WTC11 (cell line): ENCODE measurements around the gene TOR4A.

Source experiments
- CTCF ChIP-seq: fragments of 200-600 bp; IDR thresholded peaks from 2 replicates; pipeline ENCODE4 v1.8.0; 2022; ENCODE audit warnings: antibody characterized with exemption
- E2F1 ChIP-seq: sonication (generic); formaldehyde crosslinking; IDR thresholded peaks from 2 replicates; pipeline ENCODE4 v1.8.0; 2022; ENCODE audit warnings: mild to moderate bottlenecking, missing genetic modification reagents
- FOXP4 ChIP-seq: sonication (generic); formaldehyde crosslinking; IDR thresholded peaks from 2 replicates; pipeline ENCODE4 v1.8.0; 2022; ENCODE audit warnings: mild to moderate bottlenecking, missing genetic modification reagents
- NR1H2 ChIP-seq: sonication (generic); formaldehyde crosslinking; IDR thresholded peaks from 2 replicates; pipeline ENCODE4 v1.9.0; 2021; ENCODE audit warnings: mild to moderate bottlenecking, moderate library complexity, missing genetic modification reagents
- NR2C2 ChIP-seq: sonication (generic); formaldehyde crosslinking; IDR thresholded peaks from 2 replicates; pipeline ENCODE4 v1.8.0; 2022; ENCODE audit warnings: mild to moderate bottlenecking, missing genetic modification reagents
- NR3C1 ChIP-seq: sonication (generic); formaldehyde crosslinking; conservative IDR thresholded peaks from 2 replicates; pipeline ENCODE4 v1.8.1; 2023; ENCODE audit warnings: low read depth, mild to moderate bottlenecking, missing genetic modification reagents
- PRRX2 ChIP-seq: fragments of 250-450 bp; sonication (Bioruptor Pico); IDR thresholded peaks from 2 replicates; pipeline ENCODE4 v1.8.0; 2021; ENCODE audit warnings: mild to moderate bottlenecking
- RELA ChIP-seq: sonication (generic); formaldehyde crosslinking; IDR thresholded peaks from 2 replicates; pipeline ENCODE4 v1.8.1; 2022; ENCODE audit warnings: missing genetic modification reagents, mild to moderate bottlenecking, borderline replicate concordance
- SMAD3 ChIP-seq: sonication (generic); formaldehyde crosslinking; IDR thresholded peaks from 2 replicates; pipeline ENCODE4 v1.8.0; 2022; ENCODE audit warnings: missing genetic modification reagents, mild to moderate bottlenecking, borderline replicate concordance
- ZNF138 ChIP-seq: sonication (generic); formaldehyde crosslinking; conservative IDR thresholded peaks from 2 replicates; pipeline ENCODE4 v1.8.1; 2022; ENCODE audit warnings: mild to moderate bottlenecking, moderate library complexity, missing genetic modification reagents
- TF ChIP-seq, protein P1 (sequence below): sonication (generic); formaldehyde crosslinking; IDR thresholded peaks from 2 replicates; pipeline ENCODE4 v1.8.1; 2023; ENCODE audit warnings: mild to moderate bottlenecking, missing genetic modification reagents, moderate library complexity
- TF ChIP-seq, protein P2 (sequence below): sonication (generic); formaldehyde crosslinking; IDR thresholded peaks from 2 replicates; pipeline ENCODE4 v1.8.1; 2022; ENCODE audit warnings: low read depth, missing genetic modification reagents, borderline replicate concordance
- TF ChIP-seq, protein P3 (sequence below): sonication (generic); formaldehyde crosslinking; IDR thresholded peaks from 2 replicates; pipeline ENCODE4 v1.8.0; 2022; ENCODE audit warnings: mild to moderate bottlenecking, missing genetic modification reagents

DNA sequence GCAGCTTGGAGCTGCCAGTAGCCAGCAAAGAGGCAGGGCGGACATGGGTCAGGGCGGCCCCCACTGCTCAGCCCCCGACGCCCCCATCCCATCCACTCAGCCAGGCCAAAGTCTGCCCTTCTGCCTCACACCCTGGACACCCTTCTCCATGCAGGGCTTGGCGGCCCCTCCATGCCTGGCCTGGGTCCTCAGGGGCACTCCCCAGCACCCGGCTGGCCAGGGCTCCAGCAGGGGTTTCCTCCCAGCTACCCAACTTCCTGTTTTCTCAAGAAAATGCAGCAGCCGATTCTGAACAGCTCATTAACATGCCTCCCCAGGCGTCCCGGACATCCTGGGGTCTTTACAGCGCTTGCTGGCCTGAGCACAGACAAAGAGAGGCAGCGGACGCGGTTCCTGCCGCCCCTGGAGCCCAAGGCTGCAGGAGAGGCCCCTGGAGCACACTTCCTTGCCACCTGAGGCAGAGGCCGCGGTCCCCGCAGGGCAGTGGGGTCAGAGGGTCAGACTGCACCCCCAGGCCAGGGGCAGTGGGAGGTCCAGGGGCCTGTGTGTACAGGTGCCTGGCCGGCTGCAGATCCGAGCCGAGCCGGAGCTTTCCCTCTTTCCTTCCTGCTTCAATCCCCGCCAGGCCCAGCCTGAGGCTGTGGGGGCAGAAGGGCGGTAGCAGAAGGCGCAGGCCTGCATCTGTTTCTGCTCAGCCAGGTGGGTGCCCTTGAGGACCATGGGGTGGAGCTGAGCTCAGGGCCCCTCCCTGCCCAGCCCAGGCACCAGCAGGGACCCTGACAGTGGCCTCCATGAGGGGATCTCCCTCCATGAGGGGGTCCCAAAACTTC is 43.2 kb downstream of the TOR4A start:
- no peak for TF ChIP-seq NR1H2 (CRISPR knock-in tag)
- TF ChIP-seq CTCF: no peak
- TF ChIP-seq RELA: no peak
- TF ChIP-seq PRRX2: no peak
- TF ChIP-seq NR2C2 (CRISPR knock-in tag): no peak
- TF ChIP-seq E2F1 (CRISPR knock-in tag): no peak
- TF ChIP-seq ZNF138 (CRISPR knock-in tag): no peak
- peak; percentile 37; the same call in 1 of the 2 replicates for TF ChIP-seq FOXP4 (CRISPR knock-in tag)
- TF ChIP-seq, protein P1, sequence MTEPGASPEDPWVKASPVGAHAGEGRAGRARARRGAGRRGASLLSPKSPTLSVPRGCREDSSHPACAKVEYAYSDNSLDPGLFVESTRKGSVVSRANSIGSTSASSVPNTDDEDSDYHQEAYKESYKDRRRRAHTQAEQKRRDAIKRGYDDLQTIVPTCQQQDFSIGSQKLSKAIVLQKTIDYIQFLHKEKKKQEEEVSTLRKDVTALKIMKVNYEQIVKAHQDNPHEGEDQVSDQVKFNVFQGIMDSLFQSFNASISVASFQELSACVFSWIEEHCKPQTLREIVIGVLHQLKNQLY (CRISPR knock-in tag): no peak
- no peak for TF ChIP-seq SMAD3 (CRISPR knock-in tag)
- TF ChIP-seq, protein P2, sequence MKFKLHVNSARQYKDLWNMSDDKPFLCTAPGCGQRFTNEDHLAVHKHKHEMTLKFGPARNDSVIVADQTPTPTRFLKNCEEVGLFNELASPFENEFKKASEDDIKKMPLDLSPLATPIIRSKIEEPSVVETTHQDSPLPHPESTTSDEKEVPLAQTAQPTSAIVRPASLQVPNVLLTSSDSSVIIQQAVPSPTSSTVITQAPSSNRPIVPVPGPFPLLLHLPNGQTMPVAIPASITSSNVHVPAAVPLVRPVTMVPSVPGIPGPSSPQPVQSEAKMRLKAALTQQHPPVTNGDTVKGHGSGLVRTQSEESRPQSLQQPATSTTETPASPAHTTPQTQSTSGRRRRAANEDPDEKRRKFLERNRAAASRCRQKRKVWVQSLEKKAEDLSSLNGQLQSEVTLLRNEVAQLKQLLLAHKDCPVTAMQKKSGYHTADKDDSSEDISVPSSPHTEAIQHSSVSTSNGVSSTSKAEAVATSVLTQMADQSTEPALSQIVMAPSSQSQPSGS: no peak
- TF ChIP-seq, protein P3, sequence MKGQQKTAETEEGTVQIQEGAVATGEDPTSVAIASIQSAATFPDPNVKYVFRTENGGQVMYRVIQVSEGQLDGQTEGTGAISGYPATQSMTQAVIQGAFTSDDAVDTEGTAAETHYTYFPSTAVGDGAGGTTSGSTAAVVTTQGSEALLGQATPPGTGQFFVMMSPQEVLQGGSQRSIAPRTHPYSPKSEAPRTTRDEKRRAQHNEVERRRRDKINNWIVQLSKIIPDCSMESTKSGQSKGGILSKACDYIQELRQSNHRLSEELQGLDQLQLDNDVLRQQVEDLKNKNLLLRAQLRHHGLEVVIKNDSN (CRISPR knock-in tag): no peak
- TF ChIP-seq NR3C1: no peak
